Measurements from ENCODE around the gene FGD3.

DNA sequence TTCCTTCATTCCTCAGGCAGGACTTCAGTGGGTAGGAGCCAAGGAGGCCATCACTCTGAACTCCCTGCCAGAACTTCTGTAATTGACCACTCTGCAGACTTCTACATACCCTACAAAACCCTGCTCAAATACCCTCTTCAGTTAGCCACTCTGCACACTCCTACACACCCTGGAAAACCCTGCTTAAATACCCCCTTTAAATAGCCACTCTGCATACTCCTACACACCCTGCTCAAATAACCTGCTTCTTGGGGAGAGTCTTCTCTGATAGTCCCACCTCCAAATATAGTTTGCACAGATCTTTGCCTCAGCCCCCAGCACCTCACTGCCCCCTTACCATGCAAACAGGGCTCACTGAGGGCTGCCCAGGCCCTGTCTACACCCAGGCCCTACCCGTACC is 130.0 kb downstream of the FGD3 start:
- TF ChIP-seq CTCF (IDR thresholded peaks at IDR 0.05) (no peak), ZFX (IDR thresholded peaks at IDR 0.05; ENCODE audit: borderline replicate concordance) (no peak)
